HG03039 (cell line): ENCODE results near the gene PAK1.
"Not testable (repeated sequence)": the region's sequence is repeated elsewhere in the genome, so short reads cannot be mapped to it uniquely, and the experiment has no call there.

Experiments used
- ATAC-seq: cut with Tn5 transposase; IDR thresholded peaks from one replicate; pipeline ENCODE4 v1.9.1; 2021; ENCODE audit warnings: mild to moderate bottlenecking, moderate library complexity; ENCODE audit not compliant: unreplicated experiment

Gene PAK1

DNA sequence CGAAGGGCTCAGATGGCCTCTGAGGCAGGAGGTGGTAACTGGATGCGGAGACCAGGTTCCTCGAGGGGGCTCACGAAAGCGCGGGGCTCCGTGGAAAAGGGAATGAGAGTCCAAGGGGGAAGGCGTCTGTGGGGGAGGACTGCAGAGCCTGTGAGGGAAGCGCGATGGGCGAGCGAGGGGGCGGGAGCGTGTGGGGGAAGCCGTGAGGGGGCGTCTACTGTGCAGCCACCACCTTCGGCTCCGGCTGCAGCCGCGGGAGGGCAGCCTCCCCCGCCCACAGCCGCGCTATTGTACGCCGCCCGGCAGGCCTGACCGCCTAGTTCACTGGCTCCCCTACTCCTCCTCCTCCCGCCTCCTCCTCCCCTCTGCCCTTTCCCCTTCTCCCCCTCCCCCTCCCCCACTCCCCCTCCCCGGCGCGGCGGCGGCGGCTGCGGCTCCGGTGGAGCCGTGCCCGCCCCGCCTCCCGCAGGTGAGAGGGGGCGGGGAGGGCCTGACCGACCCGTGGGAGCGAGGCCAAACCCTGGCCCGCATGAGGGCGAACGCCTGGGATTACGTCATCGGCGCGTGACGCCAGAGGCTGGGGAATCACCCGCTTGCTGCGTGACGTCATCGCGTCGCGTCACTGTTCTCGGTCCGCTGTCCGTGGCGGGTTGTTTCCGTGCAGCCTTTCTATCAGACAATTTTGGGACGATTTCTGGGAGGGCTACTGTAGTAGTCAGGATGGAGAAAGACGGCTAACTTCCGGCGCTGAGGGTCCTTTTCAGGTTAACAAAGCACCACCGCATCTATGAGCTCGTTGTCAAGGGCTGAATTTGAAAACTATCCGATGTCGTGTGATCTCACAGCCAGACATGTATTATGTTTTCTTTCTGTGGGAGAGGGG, at the start of gene PAK1:
TSS of gene PAK1 (minus strand) at position 294 of the 883 bp plus-strand sequence. CDS start 81,574 bp downstream, outside the sequence.
- ATAC-seq = peak; percentile 57

DNA sequence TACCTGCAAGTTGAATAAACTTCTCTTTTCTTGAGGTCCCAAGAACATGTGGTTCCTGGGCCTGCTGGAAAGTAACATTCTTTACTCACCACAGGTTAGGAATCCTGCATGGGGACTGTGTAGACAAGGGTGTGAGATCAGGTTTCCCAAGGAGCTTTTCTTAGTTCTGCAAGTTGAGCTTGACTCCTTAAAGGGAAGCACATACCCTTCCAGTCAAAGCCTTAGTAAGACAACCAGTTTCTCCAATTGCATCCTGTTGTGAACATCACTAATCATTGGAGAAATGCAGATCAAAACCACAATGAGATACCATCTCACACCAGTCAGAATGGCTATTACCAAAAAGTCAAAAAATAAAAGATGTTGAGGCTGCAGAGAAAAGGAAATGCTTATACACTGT, 48.3 kb upstream of the PAK1 start:
- no peak for ATAC-seq

DNA sequence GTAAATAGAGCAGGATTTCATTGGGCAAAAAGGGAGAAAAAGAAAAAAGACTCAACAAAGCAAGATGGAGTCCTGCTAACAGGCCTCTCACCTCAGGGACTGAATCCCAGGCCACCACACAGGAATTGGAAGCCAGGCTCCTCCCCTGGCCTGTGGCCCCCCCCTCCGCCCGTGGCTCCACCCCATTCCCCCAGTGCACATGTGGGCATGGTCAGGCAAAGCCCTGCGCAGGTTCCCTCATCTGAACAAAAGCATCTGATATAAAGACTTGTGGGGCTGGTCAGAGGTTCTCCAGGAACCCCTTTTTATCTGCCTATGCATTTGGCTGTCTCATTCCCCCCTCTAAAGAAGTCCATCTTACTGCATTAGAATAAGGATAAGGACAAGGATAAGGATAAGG, 46.0 kb upstream of the PAK1 start:
- no peak for ATAC-seq

DNA sequence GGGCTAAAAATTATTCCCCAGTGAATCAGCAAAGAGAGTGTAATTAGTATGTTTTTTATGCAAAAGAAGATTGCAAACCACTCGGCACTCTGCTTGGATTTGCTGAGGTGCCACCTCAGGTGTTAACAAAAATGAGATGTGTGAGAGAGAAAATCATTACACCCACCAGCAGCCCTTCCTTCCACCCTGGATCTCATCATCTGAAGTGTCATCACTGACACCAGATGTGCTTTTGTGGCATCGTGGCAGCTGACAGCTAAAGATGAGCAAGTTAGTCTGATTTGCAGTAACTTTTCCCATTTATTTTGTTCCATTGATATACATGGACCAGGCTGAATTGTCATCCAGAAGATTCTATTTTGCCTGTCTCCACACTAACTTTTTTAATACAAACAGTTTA, 44.6 kb upstream of the PAK1 start:
- no peak for ATAC-seq

DNA sequence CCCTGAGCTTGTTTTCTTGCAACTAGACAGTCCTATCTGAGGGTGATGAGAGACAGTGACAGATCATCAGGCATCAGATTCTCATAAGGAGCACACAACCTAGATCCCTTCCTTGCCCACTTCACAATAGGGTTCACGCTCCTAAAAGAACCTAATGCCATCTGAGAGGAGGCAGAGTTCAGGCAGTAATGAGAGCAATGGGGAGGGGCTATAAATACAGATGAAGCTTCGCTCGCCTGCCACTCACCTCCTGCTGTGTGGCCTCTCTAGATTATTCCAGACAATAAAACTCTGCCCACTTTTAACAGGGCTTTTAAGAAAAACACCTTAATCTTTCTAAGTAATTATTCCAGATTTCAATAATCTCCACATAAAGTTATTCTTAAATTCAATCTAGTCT, 43.9 kb upstream of the PAK1 start:
- ATAC-seq = no peak

DNA sequence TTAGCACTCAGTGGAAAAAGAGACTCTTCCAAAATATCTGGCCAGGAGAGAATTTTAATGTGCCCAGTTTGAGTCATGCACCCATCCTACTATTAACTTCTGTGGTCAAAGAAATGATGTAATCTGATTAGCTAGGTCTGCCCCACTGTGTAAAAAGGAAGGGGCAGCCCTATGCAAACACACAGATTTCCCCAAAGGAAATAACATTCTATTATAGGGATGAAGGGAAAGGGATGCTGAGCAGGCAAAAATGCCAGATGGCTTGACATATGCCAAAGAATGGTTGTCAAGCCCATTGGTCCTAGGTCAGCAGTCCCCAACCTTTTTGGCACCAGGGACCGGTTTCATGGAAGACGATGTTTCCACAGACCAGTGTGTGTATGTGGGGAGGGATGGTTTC, 43.3 kb upstream of the PAK1 start:
- ATAC-seq = no peak

DNA sequence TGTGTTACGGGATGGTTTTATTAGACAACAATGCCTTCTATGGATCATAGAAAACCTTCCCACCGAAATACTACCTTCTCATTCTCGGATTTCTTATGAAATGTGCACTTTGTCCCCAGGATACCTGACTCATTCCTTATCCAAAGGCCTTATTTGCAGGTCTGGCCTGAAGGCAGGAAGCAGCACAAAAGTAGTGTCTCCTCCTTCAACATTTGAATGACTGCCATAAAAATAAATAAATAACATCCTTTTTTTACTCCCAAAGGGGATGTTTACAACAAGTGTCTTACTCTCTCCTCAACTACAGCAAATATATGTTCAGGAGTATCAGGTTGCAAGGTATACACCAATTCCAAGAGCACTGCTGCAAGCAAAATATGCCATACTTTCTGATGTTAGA, 41.6 kb upstream of the PAK1 start:
- ATAC-seq = no peak

DNA sequence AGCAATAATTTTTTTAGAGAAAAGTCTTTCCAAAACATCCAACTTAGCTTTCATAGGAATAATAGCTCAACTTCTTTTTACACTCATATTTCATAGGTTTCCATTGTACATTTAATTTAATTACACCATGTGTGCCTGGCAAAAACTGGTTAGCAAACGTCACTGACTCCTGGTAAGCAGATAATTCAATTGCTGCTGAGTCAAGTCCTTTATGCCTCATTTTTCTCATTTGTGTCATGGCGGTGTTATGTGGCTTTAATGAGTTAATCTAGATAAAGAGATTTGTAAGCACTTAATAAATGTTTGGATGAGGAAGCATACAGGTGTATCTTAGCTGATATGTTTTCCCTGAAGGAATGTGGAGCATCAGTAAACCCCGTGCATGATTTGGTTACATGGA, 41.2 kb upstream of the PAK1 start:
- no peak for ATAC-seq

DNA sequence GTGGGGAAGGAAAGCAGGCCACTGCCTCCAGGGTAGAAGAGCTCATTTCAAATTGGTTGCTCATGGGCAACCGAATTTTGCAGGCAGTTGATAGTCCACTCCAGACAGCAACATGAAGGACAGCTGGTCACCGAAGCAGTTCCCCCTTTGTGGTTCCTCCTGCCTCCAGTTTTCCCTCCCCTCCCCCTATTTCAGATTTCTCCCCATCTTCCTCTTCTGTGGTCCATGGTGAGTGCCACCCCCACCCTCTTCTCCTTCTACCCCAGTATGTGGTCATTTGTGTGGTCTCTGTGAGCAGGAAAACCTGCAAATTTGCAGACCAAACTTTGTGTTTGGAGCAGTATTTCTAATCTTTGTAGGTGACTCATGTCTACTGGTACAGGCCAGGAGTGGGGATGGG, 38.2 kb upstream of the PAK1 start:
- ATAC-seq = no peak

DNA sequence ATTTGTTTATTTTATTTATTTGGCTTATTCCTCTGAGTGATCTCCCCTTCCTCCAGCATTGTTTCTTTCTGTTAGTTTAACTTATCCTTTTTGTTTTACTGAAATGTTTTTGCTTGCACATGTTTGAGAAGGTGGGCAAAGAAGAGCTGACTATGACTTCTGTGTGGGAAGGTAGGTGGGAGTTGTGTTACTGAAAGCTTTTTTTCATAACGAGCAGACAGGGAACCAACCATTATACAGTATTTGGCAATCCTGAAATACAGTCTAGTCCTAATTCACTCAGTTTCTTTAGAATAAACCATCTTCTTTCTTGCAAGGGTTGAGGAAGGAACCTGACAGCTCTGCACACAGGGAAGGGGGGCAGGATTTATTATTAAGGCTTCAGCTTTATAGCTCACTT, 37.0 kb upstream of the PAK1 start:
- no peak for ATAC-seq

DNA sequence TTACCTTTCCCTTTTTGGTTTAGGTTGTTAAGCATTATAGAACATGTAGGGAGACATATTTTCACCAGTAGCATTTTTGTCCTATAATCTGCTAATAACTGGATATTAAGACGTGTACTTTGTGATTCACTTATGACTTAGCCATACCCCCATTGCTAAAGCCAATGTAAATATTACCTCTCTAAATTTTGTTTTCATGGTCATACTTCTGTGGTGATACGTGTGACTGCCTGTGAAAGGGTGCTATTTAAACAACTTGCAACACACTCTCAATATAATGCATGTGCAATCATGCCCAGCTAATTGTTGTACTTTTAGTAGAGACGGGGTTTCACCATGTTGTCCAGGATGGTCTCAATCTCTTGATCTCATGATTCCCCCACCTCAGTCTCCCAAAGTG, 36.2 kb upstream of the PAK1 start:
- ATAC-seq = no peak

DNA sequence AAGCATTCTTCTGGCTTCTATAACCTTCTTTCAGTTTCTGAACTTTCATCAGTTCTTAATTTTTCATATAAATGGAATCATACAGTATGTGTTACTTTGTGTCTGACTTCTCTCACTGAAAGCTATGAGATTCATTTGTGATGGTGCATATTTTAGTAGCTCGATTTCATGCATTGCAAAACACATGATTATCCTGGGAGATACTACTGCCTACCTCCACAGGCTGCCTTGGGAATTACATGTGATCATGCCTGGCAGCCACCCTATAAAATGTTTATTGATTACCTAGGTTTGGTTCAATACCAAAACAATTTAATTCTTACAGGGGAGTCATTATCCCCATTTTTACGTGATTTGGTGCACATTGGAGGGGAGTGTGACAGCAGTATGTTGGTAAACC, 34.1 kb upstream of the PAK1 start:
- no peak for ATAC-seq

DNA sequence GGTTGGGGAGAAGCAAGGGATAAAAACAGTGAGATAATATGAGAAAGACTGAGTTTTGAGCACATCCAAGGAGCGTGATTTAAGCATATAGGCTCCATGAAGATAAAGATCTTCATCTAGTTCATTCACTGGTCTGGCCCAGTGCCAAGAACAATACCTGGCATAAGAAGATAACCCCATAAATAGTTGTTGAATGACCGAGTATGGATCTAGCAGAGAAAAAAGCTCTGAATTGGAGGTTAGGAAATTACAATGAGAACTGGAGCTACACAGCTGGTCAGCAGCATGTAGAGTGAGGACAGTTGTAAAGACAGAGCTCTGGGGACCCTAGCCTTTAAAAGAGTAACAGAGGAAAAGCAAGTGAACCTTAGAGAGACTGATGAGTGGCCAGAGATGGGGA, 33.0 kb upstream of the PAK1 start:
- no peak for ATAC-seq

DNA sequence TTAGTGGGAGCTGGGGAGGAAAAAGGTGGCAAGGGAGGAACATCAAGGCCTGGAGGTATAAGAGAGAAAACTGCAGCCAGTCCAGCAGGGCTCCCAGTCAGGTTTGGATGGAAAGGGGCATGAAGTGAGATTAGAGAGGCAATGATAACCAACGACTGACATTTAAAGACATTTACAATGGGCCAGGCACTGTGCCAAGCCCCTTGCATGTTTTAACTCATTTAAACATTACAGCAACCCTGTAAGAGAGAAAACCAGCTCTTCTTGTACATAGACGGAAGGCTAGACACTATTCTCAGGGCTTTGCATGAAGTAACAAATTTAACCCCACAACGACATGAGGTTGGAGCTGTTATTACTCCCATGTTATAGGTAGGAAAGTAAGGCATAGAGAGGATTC, 32.1 kb upstream of the PAK1 start:
- ATAC-seq = no peak

DNA sequence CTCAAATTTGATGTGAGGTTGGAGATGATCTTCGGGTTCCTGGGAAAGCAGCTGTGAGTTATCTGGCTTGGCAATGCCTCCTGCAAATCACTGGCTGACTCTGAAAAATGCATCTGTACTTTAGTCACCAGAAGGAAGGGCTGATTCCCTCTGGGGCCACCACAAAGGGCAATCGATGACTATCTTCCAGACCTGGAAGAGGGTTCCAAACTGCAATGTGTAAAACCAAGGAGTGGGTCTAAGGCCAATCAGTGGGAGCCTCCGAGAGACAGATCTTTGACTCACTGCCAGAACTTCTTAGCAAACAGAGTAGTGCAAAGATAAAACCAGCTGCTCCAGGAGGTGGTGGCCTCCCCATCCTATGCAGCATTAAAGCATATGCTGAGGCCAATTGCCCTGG, 29.1 kb upstream of the PAK1 start:
- ATAC-seq = no peak

DNA sequence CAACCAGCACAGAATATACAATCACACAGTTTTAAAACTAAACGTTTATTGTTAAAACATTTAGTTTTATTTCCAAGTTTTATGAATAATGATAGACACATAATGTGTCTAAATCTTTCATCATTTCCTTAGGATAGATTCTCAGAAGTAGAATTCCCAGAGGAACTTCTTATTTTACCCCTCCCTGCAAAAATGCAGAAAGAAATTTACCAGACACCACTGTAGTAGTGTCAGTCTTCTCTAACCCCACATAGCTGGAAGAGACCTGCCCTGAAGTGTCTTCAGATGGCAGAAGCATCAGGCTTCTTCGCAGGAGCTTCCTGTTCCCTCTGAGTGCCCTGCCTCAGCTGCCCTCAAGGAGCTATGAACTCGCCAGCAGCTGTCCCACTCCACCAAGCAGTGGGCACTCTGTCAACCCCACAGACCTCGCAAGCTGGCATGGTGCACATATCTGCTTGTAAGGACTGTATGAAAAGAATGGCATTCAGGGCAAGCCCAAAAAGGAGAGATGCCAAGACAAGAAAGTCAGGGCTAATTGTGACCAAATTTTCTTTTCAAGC, 28.5 kb upstream of the PAK1 start:
- ATAC-seq = no peak

DNA sequence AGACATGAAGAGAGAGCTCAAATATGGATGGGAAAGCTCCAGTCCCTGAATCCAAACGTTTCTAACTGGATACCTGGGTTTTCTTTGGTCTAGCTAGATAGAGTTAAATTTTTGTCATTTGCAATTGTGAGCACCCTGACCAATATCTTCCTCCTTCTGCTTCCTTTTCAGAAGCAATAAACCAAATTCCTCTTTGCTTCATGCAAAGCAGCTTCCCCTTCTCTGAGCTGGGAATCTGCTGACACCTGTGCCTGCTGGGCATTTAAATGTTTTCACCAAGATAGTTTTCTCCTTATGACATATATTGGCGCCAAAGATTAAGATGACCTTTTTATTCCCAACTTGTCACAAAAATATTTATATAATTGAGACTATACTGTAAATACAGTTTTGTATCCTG, 27.9 kb upstream of the PAK1 start:
- ATAC-seq = no peak

DNA sequence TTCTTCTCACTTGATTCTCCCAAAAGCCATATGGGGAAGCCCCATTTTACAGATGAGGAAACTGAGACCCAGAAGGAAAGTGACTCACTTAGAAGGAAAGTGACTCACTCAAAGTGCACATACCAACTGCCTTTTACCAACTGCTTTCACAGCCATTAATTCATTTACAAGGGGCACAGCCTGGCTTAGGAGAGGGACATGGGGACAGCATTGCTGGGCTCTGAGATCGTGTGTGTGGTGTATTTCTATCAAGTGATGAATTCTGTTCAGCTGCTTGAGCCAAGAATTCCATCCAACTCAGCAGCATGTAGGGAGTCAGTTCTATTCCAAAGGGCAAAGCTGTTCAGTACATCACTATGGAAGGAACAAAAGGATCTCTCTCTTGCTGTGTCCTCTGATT, 23.5 kb upstream of the PAK1 start:
- ATAC-seq = no peak

DNA sequence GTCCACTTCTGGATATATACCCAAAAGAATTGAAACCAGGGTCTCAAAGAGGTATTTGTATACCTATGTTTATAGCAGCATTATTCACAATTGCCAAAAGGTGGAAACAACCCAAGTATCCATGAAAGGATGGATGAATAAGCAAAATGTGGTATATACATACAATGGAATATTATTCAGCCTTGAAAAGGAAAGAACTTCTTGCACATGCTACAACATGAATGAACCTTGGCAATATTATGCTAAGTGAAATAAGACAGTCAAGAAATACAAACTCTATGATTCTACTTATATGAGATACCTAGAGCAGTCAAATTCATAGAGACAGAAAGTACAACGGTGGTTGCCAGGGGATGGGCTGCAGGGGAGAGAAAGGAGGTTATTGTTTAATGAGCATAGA, 21.6 kb upstream of the PAK1 start:
- ATAC-seq = no peak

DNA sequence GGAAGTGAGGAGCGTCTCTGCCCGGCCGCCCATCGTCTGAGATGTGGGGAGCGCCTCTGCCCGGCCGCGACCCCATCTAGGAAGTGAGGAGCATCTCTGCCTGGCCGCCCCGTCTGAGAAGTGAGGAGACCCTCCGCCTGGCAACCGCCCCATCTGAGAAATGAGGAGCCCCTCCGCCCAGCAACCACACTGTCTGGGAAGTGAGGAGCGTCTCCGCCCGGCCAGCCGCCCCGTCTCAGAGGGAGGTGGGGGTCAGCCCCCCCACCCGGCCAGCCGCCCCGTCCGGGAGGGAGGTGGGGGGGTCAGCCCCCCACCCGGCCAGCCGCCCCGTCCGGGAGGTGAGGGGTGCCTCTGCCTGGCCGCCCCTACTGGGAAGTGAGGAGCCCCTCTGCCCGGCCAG, 16.1 kb upstream of the PAK1 start:
- not testable (repeated sequence) for ATAC-seq

DNA sequence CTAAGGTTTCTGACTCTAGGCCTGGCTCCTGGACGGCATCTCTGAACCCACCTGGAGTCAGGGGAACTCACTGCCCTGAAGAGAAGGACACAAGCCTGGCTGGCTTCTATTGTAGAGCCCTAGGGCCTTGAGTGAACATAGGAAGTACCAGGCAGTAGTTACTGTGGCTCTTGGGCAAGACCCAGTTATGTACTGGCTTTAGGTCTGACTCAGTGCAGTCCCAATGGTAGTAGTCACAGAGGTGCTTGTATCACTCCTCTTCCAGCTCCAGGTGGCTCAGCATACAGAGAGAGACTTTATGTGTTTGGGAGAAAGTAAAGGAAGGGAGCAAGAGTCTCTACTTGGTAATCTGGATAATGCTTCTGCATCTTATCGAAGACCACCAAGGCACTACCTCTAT, 13.9 kb upstream of the PAK1 start:
- no peak for ATAC-seq

DNA sequence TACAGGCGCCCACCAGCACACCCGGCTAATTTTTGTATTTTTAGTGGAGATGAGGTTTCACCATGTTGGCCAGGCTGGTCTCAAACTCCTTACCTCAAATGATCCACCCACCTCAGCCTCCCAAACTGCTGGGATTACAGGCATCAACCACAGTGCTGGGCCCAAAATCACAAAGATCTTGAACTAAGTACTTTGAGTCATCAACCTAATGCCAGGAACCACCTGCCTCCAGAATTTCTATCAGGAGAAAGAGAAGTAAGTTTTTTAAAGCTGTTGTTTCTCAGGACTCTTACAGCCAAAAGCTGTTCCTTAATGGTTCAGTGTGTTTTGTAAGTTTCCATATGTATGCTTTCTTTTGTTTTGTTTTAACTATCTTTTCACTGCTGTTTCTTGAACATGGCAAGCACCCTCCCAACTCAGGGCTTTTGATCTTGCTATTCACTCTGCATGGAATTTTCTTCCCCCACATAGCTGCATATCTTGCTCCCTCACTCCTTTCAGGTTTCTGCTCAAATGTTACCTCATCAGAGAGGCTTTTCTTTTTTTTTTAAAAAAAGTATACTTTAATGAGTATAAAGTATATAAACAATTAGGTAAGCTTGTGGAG, 6.0 kb upstream of the PAK1 start:
- no peak for ATAC-seq
